Retinal pigment epithelial cell (primary cell): ENCODE measurements around the gene MTX1.
A peak's percentile ranks its signal among the peaks of the same experiment; 100 is the strongest.
"Not testable (repeated sequence)": the region's sequence is repeated elsewhere in the genome, so short reads cannot be mapped to it uniquely, and the experiment has no call there.

ENCODE experiments used
- DNase-seq: peaks from one replicate; pipeline ENCODE4 v3.0.0-alpha.2; 2010; ENCODE audit warnings: low read depth
- H3K4me3 ChIP-seq: 2 replicates; pipeline ENCODE4 v1.5.1; 2011; ENCODE audit warnings: mild to moderate bottlenecking, low read length, control low read depth, moderate library complexity
- TF ChIP-seq, protein P1 (sequence below): conservative IDR thresholded peaks from 2 replicates; pipeline ENCODE4 v1.5.1; 2011; ENCODE audit warnings: low read depth, low read length, control low read depth, inconsistent platforms

MTX1 gene

DNA sequence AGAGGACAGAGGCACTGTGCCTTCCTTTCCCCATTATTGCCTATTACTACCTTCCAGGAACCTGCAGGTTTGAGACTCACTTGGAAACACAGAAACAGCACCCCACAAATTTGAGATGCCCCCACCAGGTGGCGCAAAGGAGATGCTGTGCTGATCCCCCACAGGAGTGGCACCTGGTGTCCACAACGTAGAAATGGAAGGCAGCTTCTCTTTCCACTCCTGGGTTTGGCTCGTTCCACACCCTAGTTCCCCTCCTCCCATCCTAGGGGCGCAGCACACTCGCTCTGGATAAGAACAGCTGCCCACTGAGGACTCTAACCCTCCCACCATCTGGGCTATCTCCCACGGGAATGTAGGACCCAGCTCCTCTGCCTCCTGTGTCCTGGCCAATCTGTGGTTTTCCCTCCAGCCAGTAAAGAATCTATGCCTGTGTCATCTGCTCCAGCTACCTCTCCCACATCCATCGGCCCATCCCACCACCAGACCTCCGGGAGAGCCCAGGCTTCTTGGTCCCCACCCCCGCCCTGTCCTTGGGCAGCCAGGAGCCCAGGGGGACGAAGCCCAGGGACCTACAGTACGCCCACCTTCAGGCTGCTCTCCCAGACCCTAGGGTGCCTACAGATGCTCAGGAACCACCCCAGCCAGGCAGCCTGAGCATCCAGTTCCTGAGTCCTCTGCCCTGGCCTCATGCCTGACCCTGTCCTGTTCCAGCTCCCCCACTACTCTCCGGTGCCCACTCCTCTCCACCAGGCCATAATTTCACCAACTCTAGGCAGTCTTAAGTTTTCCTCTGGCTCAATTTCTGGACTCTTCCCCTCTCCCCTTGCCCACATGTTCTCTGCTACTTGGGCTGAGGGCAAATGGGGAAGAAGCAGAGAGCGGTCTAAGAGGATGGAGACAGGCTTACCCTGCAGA is 1.3 kb upstream of the MTX1 start:
- TF ChIP-seq, protein P1, sequence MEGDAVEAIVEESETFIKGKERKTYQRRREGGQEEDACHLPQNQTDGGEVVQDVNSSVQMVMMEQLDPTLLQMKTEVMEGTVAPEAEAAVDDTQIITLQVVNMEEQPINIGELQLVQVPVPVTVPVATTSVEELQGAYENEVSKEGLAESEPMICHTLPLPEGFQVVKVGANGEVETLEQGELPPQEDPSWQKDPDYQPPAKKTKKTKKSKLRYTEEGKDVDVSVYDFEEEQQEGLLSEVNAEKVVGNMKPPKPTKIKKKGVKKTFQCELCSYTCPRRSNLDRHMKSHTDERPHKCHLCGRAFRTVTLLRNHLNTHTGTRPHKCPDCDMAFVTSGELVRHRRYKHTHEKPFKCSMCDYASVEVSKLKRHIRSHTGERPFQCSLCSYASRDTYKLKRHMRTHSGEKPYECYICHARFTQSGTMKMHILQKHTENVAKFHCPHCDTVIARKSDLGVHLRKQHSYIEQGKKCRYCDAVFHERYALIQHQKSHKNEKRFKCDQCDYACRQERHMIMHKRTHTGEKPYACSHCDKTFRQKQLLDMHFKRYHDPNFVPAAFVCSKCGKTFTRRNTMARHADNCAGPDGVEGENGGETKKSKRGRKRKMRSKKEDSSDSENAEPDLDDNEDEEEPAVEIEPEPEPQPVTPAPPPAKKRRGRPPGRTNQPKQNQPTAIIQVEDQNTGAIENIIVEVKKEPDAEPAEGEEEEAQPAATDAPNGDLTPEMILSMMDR, result peak; percentile 93
- peak overlapping the region; percentile 91 for H3K4me3 ChIP-seq
- DNase-seq, result no peak

DNA sequence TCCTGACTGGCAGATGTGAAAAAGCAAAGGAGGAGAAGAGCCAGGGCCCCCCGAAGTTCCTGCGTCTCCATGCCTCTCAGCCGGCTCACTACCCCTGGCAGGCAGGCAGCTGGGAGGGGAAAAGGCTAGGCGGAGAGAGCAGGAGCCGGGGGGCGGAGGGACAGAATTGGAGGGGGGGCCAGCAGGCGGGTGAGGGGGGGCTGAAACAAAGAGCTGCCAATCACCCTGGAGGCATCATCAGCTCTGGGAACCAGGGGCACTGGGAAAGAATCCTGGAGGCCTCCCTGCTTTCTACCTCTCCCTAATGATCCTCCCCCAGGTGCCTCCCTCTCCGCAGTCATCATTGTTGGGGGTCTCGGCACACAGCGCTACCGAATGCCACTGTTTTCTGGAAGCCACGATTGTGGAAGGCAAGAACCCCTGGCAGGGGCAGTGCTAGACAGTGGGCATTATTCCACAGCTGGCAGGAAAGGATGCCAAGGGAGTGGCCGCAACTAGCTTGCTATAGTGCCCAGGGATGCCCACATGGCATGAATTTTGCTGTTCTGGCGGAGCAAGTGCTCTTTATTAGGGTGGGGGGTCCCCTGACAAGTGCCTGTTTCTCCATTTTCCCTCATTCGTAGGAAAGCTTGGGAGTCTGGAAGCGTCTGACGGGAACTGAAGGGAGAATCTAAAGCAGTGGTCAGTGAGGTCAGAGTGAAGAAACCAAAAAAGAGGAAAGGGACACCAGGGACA is 522 bp upstream of the MTX1 start, which contains the start of gene THBS3:
Gene THBS3, minus strand, starts transcription at position 92 of the 735 bp plus-strand sequence. Its CDS starts 21 bp downstream, at position 71.
- TF ChIP-seq, protein P1, result no peak
- DNase-seq, result no peak
- H3K4me3 ChIP-seq, result peak within 1 kb of the TSS; percentile 91

DNA sequence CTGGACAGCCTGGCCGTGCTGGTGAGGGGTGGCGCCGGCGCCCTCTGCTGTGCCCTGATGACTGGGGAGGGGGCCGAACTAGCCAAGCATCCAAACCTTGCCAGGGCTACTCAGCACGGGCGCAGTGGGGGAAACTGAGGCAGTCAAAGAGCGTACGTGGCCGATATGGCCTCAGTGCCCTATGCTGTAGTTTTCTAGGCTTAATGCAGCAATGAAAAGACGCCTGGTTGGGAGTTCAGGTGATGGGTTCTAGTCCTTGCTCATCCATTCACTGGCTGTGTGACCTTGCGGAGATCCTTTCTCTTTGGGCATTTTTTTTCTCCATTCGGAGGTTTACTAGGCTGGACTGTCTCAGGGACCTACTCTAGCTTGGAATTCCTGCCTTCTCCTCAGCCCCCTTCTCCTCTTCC is 822 bp downstream of the MTX1 start:
- peak overlapping the region; percentile 91 for H3K4me3 ChIP-seq
- DNase-seq, result no peak
- TF ChIP-seq, protein P1, result no peak

DNA sequence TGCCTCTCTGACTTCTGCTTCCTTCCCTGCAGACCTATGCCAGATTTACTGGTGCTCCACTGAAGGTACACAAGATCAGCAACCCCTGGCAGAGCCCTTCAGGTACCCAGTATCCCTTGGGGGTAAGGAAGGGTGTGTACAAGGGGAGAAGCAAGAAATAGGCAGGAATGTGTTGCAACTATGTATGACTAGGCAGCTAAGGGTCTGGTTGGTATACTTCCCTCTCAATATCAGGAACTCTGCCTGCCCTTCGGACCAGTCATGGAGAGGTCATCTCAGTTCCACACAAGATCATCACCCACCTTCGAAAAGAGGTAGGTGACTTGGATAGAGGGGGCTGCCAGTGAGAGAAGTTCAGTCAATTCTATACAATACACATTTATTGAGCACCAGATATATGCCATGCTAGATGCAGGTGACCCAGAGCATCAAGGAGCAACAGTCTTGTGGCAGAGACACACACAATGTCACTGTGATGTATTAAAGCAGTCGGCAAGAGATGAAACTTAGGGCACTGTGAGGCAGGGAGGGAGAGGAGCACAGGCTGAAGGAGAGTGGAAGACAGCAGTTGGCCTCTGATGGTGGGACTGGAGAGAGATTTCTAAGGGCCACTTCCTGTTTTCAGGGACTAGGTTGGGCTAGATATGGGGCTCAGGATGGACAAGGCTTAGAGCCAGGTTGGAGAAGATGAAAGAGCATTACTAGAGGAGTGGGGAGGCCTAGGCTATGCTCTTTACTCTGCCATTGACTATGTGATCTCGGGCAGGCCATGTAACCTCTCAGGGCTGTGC is 2.0 kb downstream of the MTX1 start:
- TF ChIP-seq, protein P1, result no peak
- DNase-seq, result no peak
- no peak overlapping the region for H3K4me3 ChIP-seq

DNA sequence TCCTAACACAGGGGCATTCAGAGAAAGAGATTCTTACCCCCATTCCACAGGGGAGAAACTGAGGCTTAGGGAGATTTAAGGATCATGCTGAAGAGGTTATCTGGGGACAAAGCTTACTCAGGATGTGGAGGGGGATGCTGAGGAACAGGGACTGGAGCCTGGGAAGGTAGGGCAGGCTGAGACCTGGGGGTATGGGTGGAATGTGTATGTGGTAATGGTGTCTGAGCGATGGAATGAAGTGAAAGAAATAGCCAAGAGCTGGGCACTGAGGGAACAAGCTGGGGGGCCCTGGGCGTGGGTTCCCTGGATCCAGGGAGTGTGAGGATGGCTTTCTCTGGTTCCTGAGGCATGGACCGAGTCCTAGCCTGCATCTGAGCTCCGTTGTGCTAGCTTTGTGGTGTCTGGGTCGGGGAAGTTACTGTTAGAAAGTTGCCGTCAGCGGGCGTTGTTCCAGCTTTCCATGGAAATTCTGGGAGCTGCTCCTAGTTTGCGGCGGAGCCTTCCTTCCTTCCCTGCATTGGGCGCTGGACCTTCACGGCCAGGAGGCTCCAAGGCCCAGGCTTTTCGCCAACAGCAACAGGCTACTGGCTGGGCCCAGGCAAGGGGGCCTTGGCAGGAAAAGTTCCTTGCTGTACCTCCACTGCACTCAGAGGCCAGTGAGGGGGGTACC is 3.0 kb downstream of the MTX1 start:
- not testable (repeated sequence) for H3K4me3 ChIP-seq, DNase-seq

DNA sequence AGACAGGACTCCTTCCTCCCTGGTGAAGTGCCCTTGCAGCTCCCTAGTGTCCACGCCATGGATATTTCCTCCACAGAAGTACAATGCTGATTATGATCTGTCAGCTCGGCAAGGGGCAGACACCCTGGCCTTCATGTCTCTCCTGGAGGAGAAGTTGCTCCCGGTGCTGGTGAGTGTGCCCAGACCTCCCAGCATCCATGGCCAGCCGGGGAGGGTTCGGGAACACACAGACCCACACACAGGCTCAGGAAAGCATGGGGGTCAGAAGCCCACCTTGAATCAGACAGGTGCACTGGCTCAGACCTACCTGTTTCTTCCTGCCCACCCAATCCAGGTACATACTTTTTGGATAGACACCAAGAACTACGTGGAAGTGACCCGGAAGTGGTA is 3.6 kb downstream of the MTX1 start:
- not testable (repeated sequence) for DNase-seq, H3K4me3 ChIP-seq

DNA sequence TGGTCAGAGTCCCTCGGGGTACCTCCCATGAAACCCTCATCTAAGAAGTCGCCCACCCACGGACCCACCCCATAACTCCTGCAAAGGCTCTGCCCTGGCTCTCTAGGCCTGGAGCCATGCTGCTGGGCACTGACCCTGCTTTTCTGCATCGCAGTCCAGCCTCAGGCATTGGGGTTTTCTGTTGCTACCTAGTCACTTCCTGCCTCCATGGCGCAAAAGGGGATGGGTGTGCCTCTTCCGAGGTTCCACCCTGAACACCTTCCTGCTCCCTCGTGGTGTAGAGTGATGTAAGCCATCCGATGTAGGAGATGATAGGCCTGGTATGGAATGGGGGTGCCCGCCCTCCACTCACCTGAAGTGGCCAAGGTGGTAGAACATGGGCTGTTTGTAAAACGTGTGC is 6.2 kb downstream of the MTX1 start:
- not testable (repeated sequence) for H3K4me3 ChIP-seq, DNase-seq

DNA sequence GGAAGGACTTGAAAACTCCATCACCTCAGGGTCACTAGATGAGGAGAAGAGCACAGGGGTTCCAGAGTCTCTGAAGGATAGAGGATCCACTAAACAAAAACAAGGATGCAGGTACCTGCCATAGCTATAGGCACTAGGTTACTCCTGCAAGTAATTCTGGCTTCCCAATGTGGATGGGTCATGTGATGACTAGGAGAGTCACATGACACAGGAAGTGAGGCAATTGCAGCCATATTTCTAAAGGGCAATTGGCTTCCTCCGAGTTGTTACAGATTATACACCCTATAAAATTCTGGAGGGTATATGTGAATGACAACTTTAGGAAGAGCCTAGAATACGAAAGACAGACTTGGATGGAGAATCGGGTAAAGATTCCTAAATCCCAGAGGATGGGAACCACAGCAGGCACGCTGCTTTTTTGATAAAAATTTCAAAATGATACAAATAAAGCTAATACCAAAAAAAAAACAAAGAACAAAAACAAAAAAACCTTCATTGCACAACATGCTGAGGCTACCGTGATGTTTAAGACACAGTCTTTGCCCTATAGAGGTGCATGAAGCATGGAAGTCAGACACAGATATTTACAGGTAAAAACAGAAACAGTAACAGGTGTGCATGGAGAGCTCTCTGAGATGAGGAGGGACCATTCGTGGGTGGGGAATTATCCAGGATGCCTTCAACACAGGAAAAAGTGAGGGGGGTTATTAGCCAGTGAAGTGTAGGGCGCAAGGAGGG is 10.5 kb downstream of the MTX1 start:
- TF ChIP-seq, protein P1, result no peak
- H3K4me3 ChIP-seq, result no peak overlapping the region
- DNase-seq, result no peak
